Esophagus muscularis mucosa (tissue), 4 donors: Measurements from ENCODE around the gene FCGR3B. TPM values are rescaled to one million over a fixed set of nuclear protein-coding genes. Genes with fewer than 3 reads are reported as not detected.
A peak's percentile ranks its signal among the peaks of the same experiment; 100 is the strongest.
"Not testable (repeated sequence)": the region's sequence is repeated elsewhere in the genome, so short reads cannot be mapped to it uniquely, and the experiment has no call there.

Source experiments
- DNase-seq: peaks from one replicate; pipeline ENCODE4 v3.0.0-alpha.2; 2017; ENCODE audit errors: extremely low spot score
- H3K27ac ChIP-seq, 4 donors: fragments of 200-600 bp; sonication (generic); replicated peaks in 1 of 4; 1 replicate in 3 of 4; 2 replicates in 1 of 4; pipeline ENCODE4 v1.5.1; 2016 to 2019; ENCODE audit warnings: mild to moderate bottlenecking in 1 of 4
- H3K27me3 ChIP-seq, 4 donors: fragments of 200-600 bp; sonication (generic); one replicate each; pipeline versions ENCODE4 v1.5.1 to v1.6.0; 2016 to 2019
- H3K36me3 ChIP-seq, 4 donors: fragments of 200-600 bp; sonication (generic); one replicate each; pipeline ENCODE4 v1.5.1; 2016 to 2019
- H3K4me1 ChIP-seq, 4 donors: fragments of 200-600 bp; sonication (generic); one replicate each; pipeline ENCODE4 v1.5.1; 2016 to 2019
- H3K4me3 ChIP-seq, 4 donors: fragments of 200-600 bp; sonication (generic); 1 replicate in 2 of 4; 2 replicates in 2 of 4; pipeline ENCODE4 v1.5.1; 2016 to 2019; ENCODE audit warnings: mild to moderate bottlenecking in 4 of 4, moderate library complexity in 1 of 4
- H3K9me3 ChIP-seq, 4 donors: fragments of 200-600 bp; sonication (generic); 1 replicate in 3 of 4; 2 replicates in 1 of 4; pipeline ENCODE4 v1.5.1; 2016 to 2019
- WGBS: methylation state at CpG from one replicate; pipeline ENCODE4 v1.1.5; 2018; 5-methylcytosine and 5-hydroxymethylcytosine counted together
- intact Hi-C: fragments of 100-400 bp; cut with DNase I; formaldehyde crosslinking; loops from one replicate; pipeline ENCODE4 v1.15.1; 2023
- total RNA-seq, 4 donors: library from RNA; depleted of rRNA; stranded (reverse); fragments of >200 nt; gene quantifications; one replicate each; pipeline versions ENCODE4 v1.1.0 to v1.2.1, GENCODE V29; 2016
- TF ChIP-seq, protein P1 (sequence below), 3 experiments: fragments of 200-600 bp in 2 of 3; fragments of 450-650 bp in 1 of 3; sonication (generic) in 2 of 3; IDR thresholded peaks; one replicate each; pipeline ENCODE4 v1.5.1; 2017 to 2019; ENCODE audit warnings: antibody characterized with exemption in 3 of 3, mild to moderate bottlenecking in 2 of 3, moderate library complexity in 1 of 3

Gene FCGR3B
- total RNA-seq, 4 donors from 2014 or later, result 0.17 to 5.0 (median 2.1) TPM; not detected in 1

DNA sequence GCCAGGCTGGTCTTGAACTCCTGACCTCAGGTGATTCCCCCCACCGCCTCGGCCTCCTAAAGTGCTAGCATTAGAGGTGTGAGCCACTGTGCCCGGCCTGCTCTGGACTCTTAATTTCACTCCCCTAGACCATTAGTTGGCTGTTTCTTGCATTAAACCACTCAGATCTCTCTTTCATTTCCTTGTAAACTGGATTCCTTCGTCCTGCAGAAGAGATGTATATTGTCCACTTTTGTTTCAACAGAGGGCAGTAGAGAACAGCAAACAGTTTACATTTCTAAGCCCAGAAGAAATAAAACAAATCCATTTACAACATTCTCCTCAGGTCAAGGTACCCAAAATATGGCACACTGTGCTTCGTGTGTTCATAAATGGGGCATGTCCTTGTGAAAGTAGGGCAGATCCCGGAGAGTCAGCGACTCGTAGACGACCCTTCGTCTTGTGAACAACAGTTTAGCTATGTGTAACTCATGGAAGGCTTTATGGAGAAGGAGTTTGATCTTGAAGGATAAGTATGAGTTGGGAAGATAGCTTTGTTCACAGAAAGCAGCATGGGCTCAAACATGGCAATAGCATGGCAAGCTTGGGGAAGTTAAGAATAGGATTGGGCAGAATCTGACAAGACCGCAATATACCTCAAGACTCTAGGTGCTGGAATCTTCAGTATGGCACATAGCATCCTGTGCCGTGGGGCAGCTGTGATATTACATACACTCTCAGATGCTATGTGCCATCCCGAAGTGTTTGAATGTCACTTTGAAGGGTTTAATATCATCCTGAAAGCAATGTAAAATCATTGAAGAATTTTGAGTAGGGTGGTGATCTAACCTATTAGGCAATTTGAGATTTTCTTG is 16.8 kb upstream of the FCGR3B start:
- H3K4me3 ChIP-seq, intact Hi-C loops: not testable (repeated sequence)

DNA sequence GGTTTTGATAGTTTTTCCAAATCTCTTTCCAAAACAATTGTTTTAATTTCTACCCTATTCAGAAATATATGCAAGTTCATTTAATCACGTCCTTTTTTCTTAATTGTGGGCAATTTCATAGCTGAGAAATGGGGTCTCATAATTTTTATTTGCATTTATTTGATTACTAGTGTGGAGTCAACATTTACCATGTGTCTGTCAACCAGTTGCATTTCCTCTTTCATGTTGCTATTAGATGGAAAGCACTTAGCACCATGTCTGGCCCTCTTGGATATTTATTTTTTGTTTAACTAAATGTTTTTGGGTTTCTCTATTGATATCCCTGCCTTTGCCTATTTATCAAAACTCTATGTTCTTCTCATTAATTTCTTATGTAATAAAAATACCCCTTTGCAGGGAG is 13.9 kb upstream of the FCGR3B start:
- DNase-seq, intact Hi-C loops, H3K4me1 ChIP-seq, H3K27ac ChIP-seq, H3K27me3 ChIP-seq, H3K9me3 ChIP-seq, H3K36me3 ChIP-seq, H3K4me3 ChIP-seq: not testable (repeated sequence)
- 39% methylated on average over 1 of the region's 1 CpG for WGBS

More for the DNA sequence above, 16.8 kb upstream of the FCGR3B start:
- H3K4me1 ChIP-seq, H3K36me3 ChIP-seq, H3K9me3 ChIP-seq, DNase-seq, H3K27me3 ChIP-seq, H3K27ac ChIP-seq: not testable (repeated sequence)
- WGBS, result 61% methylated on average over 10 of the region's 13 CpGs
- TF ChIP-seq, protein P1, sequence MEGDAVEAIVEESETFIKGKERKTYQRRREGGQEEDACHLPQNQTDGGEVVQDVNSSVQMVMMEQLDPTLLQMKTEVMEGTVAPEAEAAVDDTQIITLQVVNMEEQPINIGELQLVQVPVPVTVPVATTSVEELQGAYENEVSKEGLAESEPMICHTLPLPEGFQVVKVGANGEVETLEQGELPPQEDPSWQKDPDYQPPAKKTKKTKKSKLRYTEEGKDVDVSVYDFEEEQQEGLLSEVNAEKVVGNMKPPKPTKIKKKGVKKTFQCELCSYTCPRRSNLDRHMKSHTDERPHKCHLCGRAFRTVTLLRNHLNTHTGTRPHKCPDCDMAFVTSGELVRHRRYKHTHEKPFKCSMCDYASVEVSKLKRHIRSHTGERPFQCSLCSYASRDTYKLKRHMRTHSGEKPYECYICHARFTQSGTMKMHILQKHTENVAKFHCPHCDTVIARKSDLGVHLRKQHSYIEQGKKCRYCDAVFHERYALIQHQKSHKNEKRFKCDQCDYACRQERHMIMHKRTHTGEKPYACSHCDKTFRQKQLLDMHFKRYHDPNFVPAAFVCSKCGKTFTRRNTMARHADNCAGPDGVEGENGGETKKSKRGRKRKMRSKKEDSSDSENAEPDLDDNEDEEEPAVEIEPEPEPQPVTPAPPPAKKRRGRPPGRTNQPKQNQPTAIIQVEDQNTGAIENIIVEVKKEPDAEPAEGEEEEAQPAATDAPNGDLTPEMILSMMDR (IDR thresholded peaks at IDR 0.05), result peak in 1 of 3 experiments; percentile 14

DNA sequence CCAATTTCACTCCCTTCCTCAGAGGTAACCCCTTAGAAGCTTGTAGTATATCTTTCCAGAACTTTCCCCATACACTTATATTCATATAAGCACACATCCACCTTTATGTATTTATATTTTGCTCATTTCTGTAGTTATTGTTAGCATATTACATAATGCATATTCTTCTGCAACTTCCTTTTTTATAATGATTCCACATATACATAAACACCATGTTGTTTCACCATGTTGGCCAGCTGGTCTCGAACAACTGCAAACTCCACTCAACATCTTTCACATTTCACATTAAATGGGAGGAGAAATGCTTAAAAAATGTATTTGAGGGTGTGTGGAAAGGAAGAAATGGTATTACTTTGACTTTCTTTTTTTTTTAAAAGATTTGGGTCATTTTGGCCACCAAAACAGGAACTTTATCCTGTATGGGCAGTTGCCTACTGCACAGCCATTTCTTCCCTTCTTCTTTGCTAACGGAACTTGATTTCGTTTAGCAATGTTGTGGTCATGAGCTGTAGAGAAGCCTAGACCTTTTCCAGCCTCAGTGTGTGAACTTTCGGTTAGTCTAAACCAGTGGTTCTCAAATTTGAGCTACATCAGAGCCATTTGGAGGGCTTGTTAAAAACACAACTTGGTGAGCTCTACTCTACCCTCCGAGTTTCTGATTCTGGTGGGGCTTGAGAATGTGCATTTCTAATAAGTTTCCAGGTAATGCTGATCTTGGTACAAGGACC is 12.7 kb upstream of the FCGR3B start:
- H3K9me3 ChIP-seq, H3K36me3 ChIP-seq, DNase-seq, H3K27me3 ChIP-seq, H3K4me3 ChIP-seq, H3K27ac ChIP-seq, intact Hi-C loops, H3K4me1 ChIP-seq: not testable (repeated sequence)
- WGBS, result 68% methylated on average over 3 of the region's 5 CpGs

DNA sequence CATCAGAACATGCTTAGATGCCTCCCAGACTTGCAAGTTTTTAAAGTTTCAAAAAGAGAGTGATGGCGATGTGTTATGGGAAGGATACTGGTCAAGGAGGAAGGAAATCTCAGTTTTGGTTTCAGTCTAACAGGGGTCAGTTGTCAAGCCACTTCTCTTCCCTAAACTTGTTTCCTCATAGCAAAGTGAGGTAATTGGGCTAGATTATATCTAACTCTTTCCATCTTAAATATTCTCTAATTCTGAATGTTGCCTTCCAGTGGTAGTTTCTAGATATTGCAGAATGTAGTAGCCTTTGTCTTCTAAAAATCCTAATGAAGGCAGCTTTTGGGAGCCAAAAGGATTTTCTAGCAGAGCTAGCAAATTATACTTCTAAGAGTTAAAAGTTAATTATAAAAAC is 11.7 kb upstream of the FCGR3B start:
- DNase-seq, H3K4me3 ChIP-seq, H3K9me3 ChIP-seq, H3K27me3 ChIP-seq, H3K4me1 ChIP-seq, H3K36me3 ChIP-seq, intact Hi-C loops, H3K27ac ChIP-seq: not testable (repeated sequence)
- 80% methylated on average over 1 of the region's 1 CpG for WGBS

DNA sequence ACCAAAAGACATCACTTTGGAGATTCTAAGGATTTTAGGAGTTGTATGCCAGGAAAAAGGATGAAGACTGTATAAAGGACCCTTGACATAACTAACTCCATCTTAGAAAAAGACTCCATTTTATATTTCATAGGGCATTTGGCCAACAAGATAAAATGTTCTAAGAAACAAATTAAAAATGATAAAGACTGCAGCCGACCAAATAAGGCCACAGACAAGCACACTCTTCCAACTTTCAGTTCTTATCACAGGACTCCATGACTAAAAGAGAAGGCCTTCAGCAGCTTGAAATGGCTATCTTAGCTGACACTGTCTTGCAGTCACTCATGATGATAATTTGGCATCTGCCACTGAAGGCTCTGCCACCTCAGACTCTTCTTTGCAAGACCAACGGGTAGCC is 8.2 kb upstream of the FCGR3B start:
- WGBS, result no CpG with 5 or more reads among the region's 2 CpGs
- intact Hi-C loops, result not testable (repeated sequence)

DNA sequence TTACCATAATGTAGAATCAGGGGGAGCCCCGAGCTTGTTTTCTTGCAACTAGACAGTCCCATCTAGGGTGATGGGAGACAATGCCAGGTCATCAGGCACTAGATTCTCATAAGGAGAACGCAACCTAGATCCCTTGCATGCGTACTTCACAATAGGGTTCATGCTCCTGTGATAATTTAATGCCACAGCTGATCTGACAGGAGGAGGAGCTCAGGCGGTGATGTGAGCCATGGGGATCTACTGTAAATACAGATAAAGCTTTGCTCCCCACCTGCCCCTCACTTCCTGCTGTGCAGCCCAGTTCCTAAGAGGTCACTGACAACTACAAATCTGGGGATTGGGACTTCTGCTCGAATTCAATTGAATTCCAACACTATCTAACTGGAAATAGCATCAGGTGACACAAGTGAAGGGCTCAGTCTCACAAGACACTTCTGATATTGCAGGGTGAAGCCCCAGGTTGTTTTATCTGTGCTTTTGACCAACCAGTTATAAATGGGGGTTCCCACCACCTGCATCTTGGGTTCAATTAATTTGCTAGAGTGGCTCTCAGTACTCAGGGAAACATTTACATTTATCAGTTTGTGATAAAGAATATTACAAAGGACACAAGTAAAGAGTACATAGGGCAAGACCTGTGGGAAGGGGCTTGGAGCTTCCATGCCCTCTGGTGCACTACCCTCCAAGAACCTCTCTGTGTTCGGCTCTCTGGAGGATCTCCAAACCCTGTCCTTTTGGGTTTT is 7.4 kb upstream of the FCGR3B start:
- H3K4me1 ChIP-seq, H3K9me3 ChIP-seq, H3K36me3 ChIP-seq, H3K27me3 ChIP-seq, H3K4me3 ChIP-seq, intact Hi-C loops, DNase-seq, H3K27ac ChIP-seq: not testable (repeated sequence)
- WGBS, result no CpG with 5 or more reads among the region's 6 CpGs

More for the DNA sequence above, 8.2 kb upstream of the FCGR3B start:
- not testable (repeated sequence) for H3K4me1 ChIP-seq, H3K36me3 ChIP-seq, DNase-seq, H3K27ac ChIP-seq, H3K9me3 ChIP-seq, H3K4me3 ChIP-seq, H3K27me3 ChIP-seq

DNA sequence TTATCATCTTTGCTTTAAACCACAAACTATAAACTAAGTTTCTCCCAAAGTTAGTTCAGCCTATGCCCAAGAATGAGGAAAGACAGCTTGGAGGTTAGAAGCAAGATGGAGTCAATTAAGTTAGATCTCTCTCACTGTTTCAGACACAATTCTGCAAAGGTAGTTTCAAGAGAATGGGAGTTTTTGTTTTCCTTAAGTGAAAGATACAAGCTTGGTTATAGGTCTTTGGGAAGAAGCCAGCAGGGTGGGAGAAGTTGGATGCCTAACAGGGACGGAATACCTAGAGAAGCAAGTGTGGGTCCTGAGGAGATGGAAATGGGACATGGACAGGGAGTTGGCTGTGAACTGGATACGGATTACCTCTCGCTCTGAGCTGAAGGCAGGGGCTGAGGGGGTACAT is 6.0 kb upstream of the FCGR3B start:
- DNase-seq, H3K4me1 ChIP-seq, H3K27me3 ChIP-seq, H3K36me3 ChIP-seq, H3K9me3 ChIP-seq, H3K27ac ChIP-seq, intact Hi-C loops, H3K4me3 ChIP-seq: not testable (repeated sequence)
- WGBS, result 90% methylated on average over 3 of the region's 3 CpGs

DNA sequence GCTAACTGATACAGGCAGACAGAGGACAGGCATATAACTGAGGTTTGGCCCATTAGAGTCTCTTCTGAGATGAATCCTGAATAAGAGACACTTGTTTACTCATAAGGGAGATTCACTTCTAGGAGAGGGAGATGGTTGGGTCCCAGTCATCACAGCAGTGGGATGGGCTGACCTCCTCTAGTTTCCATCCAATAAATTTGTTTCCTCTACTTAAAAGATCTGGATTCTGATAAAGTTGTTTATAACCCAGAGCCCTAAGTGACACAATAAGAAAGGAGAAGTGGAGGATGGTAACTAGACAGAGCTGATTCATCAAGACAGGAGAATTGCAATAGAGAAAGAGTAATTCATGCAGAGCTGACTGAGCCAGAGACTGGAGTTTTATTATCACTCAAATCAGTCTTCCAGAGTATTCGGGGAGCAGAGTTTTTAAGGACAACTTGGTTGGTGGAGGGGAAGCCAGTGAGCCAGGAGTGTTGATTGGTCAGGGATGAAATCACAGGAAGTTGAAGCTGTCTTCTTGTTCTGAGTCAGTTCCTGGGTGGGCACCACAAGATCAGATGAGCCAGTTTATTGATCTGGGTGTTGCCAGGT is 5.3 kb upstream of the FCGR3B start:
- H3K27ac ChIP-seq, intact Hi-C loops, H3K36me3 ChIP-seq, H3K4me3 ChIP-seq, DNase-seq, H3K4me1 ChIP-seq, H3K27me3 ChIP-seq, H3K9me3 ChIP-seq: not testable (repeated sequence)
- WGBS, result 0% methylated on average over 1 of the region's 1 CpG

DNA sequence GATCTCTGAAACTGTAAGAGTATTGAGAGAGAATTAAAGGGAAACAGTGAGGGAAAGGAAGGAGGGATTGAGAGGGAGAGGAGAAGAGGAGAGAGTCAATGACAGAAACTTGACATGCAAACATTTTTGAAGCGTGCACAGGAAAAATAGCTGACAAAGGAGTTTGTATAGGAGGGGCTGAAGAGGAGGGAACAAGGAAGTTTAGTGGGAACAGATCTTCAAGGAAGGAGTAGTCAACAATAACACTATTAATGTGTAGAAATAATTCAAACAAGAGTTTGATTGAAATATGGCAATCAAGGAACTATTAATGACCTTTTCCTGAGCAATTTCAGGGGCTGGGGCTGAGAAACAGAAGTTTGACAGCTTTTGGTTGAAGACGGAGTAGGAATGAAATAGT is 4.0 kb upstream of the FCGR3B start:
- DNase-seq, H3K4me3 ChIP-seq, H3K4me1 ChIP-seq, intact Hi-C loops, H3K27me3 ChIP-seq, H3K9me3 ChIP-seq, H3K27ac ChIP-seq, H3K36me3 ChIP-seq: not testable (repeated sequence)
- WGBS, result 73% methylated on average over 2 of the region's 2 CpGs

DNA sequence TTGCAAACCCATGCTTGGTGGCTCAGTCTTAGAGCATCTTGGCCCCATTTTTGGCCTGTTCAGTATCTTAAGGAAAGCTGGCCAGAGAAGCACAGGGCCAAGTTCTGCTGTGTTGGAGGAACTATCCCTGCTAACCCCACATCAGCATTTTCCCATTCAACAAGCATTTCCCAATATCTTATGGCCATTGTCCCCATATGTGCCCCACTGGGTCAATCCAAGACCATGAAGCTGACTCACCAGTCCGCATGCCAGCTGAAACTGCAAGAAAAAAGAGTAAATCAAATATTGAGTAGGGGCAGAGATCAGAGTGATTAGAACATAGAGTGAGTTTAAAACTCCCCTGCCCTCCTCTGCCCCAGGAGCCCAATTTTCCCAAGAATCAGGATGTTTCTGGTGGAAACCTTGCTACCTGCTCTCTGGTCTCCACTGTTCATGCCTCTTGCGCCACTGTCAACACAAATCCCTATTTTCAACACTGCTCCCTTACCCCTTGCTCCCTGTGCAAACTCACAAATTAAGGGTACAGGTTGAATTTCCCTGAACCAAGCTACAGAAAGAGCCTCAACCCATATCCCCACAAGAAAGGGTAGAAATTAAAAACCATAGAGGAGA is 741 bp downstream of the FCGR3B start:
- H3K27ac ChIP-seq, result not testable (repeated sequence)

More for the DNA sequence above, 741 bp downstream of the FCGR3B start:
- H3K4me3 ChIP-seq, DNase-seq, H3K27me3 ChIP-seq, intact Hi-C loops, H3K4me1 ChIP-seq, H3K36me3 ChIP-seq, H3K9me3 ChIP-seq: not testable (repeated sequence)
- WGBS, result no CpG with 5 or more reads among the region's 2 CpGs
